GM21381 (cell line): ENCODE results near the gene ARMC5.
"Not testable (repeated sequence)": the region's sequence is repeated elsewhere in the genome, so short reads cannot be mapped to it uniquely, and the experiment has no call there.

Experiments used
- ATAC-seq: cut with Tn5 transposase; IDR thresholded peaks from one replicate; pipeline ENCODE4 v1.9.1; 2021; ENCODE audit warnings: mild to moderate bottlenecking, moderate library complexity; ENCODE audit not compliant: unreplicated experiment

The ARMC5 gene

DNA sequence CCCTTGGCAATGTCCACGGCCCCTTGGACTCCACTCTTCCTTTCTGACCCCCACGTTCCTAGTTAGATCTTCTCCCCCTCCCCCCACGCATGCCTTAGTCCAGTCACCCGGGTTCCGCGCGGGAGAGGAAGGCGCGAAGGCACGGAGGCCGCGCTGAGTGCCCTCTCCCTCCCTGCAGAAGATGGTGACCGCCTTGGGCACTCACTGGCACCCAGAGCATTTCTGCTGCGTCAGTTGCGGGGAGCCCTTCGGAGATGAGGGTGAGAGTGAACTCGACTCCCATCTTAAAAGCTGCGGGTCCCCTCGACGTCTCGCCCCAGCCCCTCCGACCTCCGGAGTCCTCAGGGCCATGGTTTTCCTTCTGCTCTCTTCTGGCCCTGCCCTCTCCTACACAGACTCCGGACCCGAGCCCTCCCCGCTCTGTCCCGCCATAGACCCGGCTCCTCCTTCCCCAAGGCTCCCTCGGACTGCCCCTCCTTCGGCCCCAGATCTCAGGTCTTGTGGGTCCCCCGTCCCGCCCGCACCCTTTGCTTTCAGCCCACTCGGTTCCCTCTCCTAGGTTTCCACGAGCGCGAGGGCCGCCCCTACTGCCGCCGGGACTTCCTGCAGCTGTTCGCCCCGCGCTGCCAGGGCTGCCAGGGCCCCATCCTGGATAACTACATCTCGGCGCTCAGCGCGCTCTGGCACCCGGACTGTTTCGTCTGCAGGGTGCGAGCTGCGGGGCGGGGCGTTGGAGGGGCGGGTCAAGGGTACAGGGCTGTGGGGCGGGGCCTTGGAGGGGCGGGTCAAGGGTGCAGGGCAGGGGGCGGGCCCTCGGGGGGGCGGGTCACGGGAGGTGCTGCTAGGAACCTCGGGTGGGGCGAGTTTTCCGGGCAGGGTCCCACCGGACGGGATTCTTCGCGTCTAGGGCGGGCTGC lies 17.3 kb downstream of the ARMC5 start:
- ATAC-seq = peak; percentile 68

DNA sequence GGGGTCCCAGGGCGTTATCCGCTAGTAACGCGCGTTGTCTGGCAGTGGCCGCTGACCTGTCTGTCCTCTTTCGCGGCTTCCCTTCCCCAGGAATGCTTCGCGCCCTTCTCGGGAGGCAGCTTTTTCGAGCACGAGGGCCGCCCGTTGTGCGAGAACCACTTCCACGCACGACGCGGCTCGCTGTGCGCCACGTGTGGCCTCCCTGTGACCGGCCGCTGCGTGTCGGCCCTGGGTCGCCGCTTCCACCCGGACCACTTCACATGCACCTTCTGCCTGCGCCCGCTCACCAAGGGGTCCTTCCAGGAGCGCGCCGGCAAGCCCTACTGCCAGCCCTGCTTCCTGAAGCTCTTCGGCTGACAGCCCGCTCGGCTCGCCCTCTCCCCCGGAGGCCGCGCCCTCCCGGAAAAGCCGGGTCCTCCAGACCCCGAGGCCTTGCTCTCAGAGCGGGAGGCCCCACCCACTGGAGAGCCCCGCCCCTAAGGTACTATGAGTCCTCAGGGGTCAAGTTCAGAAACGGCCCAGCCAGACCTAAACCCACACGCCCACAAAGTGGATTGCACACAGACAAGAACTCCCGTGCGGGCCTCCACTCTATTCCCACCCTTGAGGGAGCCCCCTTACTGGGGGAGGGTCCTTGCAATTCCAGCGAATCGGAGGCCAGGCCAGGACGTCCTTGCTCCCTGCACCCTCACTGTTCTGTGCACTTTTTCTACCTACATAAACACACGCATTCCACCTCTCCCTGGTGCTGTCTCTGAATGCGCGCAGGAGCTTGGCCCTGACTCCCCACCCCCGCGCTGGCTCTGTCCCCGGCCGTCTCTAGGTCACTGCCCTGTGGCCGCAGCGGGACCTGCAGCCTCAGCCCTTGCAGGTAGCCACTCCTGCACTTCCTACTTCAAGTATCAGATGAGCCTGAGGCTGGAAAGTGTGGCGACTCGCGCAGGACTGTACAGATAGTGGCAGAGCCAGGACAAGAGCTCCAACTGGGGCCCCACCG lies 18.2 kb downstream of the ARMC5 start:
- peak; percentile 28 for ATAC-seq

DNA sequence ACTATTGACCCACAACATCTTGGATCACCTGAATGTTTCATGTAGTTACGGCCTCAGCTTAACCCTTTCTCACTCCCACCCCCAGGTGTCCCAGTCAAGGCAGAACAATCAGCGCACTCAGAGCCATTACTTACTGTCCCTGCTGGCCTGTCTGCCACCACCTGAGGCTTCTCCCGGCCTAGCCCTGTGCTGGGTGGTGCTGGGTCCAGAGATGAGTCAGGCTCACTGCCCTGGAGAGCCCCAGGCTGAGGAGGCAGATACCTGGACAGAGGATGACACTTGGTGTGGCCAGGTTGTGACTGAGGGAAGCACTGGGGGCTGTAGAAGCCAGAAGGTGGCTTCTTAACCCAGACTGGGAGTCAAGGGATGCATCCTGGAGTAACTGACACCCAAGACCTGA lies 19.7 kb downstream of the ARMC5 start:
- no peak for ATAC-seq

DNA sequence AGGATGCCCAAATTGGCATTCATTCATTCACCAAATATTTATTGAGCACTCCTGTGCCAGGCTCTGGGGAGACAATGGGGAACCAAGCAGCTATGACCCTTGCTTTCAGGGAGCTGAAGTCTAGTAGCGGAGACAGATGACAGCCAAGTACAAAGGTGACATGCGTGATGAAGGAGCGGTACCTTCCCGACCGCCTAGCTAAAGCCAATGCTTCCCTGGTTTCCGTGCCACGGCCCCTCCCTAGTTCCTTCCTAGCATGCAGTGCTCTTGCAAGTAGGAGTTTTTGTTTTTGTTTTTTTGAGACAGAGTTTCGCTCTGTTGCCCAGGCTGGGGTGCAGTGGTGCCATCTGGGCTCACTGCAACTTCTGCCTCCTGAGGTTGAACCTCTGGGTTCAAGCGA lies 20.4 kb downstream of the ARMC5 start:
- no peak for ATAC-seq

DNA sequence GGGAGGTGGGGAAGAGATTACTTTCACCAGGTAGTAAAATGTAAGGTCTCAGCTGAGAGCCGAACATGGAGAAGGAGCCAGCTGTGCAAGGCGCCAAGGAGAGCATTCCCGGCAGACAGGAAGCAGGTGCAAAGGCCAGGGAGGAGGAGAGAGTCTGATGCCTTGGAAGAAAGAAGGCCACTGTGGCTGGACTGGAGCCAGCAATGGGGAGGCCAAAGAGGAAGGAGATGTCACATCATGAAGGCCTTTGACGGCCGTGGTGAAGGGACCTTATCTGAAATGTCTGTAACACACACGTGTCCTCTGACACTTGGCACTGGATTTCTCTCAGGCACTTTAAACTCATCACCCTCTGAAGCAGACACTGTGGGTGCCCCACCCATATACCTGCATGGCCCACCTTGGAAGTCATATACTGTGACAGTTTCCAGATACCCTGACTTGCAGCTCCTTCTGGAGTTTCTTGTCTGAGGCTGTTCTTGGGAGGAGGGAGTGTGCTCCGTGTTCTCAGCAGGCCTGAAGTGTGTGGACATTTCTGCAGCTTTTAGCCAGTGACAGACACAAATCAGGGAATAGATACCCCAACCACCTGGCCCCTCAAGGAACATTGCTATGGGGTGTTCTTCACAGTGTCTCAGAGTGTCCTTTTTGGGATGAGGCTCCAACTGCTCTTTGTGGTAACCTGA lies 21.7 kb downstream of the ARMC5 start:
- ATAC-seq = no peak

DNA sequence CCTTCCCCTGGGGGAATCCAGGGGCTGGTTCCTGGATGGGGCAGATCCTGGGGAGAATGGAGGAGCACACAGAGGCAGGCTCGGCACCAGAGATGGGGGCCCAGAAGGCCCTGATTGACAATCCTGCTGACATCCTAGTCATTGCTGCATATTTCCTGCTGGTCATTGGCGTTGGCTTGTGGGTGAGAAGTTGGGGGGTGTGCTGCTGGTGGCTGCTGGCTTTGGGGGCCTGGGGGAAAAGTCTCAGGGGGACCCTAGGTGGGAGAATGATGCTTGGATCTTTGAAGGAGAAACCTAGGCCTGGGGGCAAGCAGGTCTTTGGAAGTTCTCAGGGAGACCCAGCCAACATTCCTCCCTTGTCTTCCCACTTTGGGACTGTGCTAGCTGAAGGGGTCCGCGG lies 23.8 kb downstream of the ARMC5 start, which contains the start of gene SLC5A2:
Gene SLC5A2, plus strand, starts transcription at position 43 of the 400 bp plus-strand sequence. Its CDS starts 14 bp downstream, at position 57.
- no peak for ATAC-seq

DNA sequence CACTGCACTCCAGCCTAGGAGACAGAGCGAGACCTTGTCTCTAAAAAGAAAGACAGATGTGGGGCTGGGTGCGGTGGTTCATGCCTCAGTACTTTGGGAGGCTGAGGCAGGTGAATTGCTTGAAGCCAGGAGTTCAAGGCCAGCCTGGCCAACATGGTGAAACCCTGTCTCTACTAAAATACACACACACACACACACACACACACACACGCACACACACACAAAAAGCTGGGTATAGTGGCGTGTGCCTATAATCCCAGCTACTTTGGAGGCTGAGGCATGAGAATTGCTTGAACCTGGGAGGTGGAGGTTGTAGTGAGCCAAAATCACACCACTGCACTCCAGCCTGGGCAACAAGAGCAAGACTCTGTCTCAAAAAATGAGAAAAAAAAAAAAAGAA lies 24.7 kb downstream of the ARMC5 start:
- ATAC-seq = not testable (repeated sequence)

DNA sequence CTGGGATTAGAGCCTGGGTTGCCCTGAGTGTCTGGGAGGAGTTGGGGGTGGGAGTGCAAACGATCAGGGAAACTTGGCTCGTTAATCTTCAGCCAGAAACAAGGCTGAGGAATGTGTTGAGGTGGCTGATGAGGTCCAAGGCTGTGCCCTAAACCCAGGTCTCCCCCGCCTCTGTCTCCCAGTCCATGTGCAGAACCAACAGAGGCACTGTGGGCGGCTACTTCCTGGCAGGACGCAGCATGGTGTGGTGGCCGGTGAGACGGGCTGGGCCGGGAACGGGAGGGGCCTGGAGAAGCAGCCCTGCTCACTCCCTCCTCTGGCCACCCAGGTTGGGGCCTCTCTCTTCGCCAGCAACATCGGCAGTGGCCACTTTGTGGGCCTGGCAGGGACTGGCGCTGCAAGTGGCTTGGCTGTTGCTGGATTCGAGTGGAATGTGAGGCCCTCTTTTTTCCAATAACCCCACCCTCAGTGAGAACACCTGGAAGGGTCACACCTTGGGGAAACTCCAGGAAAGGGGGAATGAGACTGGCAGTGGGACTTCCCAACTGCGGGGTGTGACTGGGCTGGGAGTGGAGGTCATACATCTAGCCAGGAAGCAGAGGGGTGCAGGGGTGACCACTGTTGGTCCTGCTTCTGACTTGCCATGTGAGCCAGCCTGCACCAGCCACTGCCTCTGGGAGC lies 25.3 kb downstream of the ARMC5 start:
- no peak for ATAC-seq

DNA sequence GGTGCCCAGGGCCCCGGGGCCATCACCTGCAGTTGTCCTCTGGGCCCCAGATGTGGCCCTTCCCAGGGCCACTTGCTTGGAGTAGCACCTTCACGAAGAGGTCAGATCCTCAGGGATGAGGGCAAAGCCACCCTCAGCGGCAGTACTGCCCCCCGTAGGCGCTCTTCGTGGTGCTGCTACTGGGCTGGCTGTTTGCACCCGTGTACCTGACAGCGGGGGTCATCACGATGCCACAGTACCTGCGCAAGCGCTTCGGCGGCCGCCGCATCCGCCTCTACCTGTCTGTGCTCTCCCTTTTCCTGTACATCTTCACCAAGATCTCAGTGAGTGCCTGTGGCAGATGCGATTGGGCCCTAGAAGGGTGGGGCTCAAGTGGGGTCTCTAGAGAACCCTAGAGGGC lies 26.3 kb downstream of the ARMC5 start:
- no peak for ATAC-seq

DNA sequence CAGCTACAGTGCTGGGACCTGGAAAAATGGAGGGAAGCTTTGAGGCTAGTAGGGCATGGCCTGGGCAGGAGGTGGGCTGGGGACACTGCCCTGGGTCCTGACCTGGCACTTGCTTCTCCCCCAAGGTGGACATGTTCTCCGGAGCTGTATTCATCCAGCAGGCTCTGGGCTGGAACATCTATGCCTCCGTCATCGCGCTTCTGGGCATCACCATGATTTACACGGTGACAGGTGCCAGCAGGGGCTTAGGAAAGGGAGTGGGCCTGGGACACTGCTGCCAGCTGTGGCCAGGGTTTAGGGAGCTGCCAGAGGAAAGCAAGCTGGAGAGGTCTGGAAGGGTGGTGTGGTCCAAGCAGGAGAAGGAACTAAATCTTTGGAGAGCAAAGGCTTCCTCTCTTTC lies 26.7 kb downstream of the ARMC5 start:
- no peak for ATAC-seq

DNA sequence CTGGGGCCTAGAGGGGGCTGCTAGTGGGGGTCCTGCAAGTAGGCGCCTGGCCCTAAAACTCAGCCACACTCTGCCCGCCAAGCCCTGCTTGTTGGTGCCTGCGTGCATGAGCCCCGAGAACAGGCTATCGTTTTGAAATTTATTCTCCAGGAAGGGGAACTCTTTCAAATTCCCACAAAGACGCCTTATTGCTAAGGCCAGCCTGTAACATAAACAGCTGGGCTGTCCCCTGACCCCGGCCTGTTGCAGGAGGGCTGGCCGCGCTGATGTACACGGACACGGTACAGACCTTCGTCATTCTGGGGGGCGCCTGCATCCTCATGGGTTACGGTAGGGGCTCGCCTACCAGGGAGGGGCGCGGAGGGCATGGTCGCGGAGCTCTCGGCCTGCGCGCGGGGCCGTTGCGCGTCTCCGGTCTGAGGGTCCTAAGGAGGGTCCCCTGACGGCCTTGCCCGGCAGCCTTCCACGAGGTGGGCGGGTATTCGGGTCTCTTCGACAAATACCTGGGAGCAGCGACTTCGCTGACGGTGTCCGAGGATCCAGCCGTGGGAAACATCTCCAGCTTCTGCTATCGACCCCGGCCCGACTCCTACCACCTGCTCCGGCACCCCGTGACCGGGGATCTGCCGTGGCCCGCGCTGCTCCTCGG lies 27.9 kb downstream of the ARMC5 start:
- no peak for ATAC-seq

DNA sequence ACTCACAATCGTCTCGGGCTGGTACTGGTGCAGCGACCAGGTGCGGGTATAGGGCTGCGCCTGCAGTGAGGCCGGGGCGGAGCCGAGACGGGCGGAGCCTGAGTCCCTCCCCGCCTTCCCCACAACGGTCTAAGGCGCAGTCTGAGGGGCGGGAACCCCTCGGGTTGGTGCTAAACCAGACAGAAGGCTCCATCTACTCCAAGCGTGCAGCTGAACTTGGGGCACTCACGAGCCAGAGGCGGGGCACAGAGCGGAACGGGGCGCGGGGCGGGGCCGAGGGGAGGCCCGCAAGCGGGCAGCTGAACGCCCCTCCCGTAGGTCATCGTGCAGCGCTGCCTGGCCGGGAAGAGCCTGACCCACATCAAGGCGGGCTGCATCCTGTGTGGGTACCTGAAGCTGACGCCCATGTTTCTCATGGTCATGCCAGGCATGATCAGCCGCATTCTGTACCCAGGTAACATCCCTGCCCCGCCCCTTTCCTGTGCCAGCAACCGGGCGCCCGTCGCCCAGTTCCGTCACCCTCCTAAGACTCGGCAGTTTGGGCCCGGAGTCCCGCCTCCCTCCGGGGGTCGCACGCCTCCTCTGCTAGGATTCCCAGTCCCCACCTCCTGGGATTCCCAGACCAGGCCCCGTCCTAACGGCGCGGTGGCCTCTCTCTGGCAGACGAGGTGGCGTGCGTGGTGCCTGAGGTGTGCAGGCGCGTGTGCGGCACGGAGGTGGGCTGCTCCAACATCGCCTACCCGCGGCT lies 28.6 kb downstream of the ARMC5 start:
- ATAC-seq = peak; percentile 77

DNA sequence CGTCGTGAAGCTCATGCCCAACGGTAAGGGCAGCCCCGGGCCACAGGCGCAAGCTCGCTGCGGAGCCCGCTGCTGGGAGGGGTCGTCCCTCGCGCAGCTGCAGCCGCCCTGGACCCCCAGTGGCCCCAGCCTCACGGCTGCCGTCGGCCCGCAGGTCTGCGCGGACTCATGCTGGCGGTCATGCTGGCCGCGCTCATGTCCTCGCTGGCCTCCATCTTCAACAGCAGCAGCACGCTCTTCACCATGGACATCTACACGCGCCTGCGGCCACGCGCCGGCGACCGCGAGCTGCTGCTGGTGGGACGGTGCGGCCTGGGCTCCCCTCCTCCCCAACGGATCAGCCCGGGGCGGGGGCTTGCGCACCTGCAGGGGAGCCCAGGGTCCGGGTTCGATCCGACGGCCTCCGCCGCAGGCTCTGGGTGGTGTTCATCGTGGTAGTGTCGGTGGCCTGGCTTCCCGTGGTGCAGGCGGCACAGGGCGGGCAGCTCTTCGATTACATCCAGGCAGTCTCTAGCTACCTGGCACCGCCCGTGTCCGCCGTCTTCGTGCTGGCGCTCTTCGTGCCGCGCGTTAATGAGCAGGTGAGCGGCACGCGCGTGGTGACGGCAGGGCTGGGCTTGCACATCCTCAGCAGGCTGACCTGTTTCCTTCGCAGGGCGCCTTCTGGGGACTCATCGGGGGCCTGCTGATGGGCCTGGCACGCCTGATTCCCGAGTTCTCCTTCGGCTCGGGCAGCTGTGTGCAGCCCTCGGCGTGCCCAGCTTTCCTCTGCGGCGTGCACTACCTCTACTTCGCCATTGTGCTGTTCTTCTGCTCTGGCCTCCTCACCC lies 29.4 kb downstream of the ARMC5 start:
- no peak for ATAC-seq

DNA sequence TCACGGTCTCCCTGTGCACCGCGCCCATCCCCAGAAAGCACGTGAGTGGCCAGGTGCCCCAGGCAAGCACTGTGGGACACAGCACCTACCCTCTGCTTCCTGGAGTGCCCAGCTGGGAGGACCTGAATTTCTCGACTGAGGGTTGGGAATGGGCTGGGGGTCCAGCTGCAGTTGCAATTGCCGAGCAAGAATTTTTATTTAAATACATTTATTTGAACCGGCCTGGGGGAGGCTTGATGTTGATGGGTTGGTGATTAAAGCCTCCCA lies 29.9 kb downstream of the ARMC5 start:
- ATAC-seq = no peak

DNA sequence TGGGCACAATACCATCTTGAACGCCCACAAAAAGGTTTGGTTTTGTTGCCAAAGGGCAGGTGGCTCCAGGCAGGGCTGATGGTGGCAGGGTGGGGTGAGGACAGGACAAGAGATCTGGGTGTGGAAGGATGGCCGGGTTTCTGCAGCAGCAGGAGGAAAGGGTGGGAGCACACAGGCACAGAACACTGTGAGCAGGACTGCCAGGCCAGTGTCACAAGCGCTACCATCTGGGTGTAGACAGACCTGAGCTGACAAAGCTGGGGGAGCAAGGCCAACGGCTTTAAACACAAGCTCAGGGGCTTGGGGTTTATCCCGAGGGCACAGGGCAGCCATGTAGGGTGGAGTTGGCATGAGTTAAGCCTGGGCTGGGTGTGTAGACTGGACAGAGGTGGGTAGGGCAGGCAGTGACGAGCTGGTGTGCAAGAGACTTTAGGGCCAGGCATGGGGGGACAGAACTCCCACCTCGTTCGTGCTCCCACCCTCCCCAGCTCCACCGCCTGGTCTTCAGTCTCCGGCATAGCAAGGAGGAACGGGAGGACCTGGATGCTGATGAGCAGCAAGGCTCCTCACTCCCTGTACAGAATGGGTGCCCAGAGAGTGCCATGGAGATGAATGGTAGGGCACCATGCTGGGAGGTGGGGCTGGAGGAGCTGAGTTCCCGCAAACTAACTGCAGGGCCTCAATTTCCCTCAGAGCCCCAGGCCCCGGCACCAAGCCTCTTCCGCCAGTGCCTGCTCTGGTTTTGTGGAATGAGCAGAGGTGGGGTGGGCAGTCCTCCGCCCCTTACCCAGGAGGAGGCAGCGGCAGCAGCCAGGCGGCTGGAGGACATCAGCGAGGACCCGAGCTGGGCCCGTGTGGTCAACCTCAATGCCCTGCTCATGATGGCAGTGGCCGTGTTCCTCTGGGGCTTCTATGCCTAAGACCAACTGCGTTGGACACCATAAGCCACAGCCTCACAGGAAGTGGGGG lies 30.6 kb downstream of the ARMC5 start:
- ATAC-seq = no peak

DNA sequence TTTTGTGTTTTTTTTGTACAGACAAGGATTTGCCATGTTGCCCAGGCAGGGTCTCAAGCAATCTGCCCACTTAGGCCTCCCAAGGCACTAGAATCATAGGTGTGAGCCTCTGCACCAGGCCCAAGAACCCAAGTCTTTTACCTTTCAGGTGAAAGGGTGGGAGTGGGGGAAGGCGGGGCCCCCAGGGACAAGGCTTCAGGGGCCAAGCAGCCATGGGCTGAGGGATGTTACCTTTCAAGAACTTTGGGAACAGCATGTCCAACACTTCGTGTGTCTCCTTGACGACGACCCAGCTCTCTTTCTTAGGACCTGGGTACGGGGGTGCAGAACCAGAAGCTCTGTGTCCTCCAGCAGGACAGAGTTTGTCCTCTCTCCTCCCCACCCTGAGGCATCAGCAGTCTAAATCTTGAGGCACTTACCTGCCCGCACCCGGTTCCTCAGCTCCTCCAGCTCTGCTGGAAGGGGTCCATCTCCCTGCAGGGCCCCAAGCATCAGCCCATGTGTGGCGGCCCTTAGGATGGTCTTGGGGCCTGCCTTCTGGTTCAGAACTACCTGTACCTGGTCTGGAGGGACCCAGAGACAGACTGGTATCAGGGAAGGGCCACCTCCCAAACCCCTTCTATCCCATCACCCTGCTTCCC lies 32.6 kb downstream of the ARMC5 start:
- no peak for ATAC-seq
